IPS-20b (cell line): ENCODE results near the gene IRX5.

ENCODE experiments used
- H3K27ac ChIP-seq: one replicate; pipeline ENCODE4 v1.5.1; 2013; ENCODE audit warnings: low read length
- H3K27me3 ChIP-seq: 2 replicates; pipeline ENCODE4 v1.6.1; 2013; ENCODE audit warnings: mild to moderate bottlenecking, low read length, inconsistent platforms; ENCODE audit not compliant: insufficient read depth
- H3K36me3 ChIP-seq: 2 replicates; pipeline ENCODE4 v1.6.1; 2013; ENCODE audit warnings: low read depth, mild to moderate bottlenecking, inconsistent platforms, low read length, moderate library complexity; ENCODE audit not compliant: insufficient read depth
- H3K4me1 ChIP-seq: 2 replicates; pipeline ENCODE4 v1.6.1; 2013; ENCODE audit warnings: mild to moderate bottlenecking, control low read depth, inconsistent platforms, low read length, moderate library complexity; ENCODE audit not compliant: insufficient read depth
- H3K4me3 ChIP-seq: 2 replicates; pipeline ENCODE4 v1.5.1; 2013; ENCODE audit warnings: mild to moderate bottlenecking, low read length, inconsistent platforms
- H3K9ac ChIP-seq: 2 replicates; pipeline ENCODE4 v1.6.1; 2013; ENCODE audit warnings: low read depth, mild to moderate bottlenecking, inconsistent platforms, low read length, moderate library complexity
- H3K9me3 ChIP-seq: 2 replicates; pipeline ENCODE4 v1.6.1; 2013; ENCODE audit warnings: mild to moderate bottlenecking, low read depth, low read length, inconsistent platforms; ENCODE audit not compliant: insufficient read depth

Gene IRX5

DNA sequence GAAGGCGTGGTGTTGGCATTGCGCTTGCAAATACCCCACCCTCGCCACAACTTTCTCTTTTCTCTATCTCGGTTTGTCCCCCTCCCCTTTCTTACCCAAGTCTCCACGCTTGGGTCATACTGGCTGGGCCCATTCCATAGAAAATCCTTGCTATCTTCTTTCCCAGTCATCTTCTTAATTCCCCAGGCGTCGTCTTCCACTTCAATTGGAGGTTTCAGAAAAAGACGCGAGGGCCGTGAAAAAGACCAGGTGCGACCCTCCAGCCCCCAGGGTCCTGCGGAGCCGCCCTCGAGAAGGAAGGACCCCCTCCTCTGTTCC, 8.3 kb downstream of the IRX5 start:
- H3K36me3 ChIP-seq = no peaks in the 10 kb centered on the region
- H3K4me3 ChIP-seq = peak overlapping the region; percentile 65; the same call in 1 of the 2 replicates
- H3K27me3 ChIP-seq = peaks cover 100% of the 10 kb centered on the region

DNA sequence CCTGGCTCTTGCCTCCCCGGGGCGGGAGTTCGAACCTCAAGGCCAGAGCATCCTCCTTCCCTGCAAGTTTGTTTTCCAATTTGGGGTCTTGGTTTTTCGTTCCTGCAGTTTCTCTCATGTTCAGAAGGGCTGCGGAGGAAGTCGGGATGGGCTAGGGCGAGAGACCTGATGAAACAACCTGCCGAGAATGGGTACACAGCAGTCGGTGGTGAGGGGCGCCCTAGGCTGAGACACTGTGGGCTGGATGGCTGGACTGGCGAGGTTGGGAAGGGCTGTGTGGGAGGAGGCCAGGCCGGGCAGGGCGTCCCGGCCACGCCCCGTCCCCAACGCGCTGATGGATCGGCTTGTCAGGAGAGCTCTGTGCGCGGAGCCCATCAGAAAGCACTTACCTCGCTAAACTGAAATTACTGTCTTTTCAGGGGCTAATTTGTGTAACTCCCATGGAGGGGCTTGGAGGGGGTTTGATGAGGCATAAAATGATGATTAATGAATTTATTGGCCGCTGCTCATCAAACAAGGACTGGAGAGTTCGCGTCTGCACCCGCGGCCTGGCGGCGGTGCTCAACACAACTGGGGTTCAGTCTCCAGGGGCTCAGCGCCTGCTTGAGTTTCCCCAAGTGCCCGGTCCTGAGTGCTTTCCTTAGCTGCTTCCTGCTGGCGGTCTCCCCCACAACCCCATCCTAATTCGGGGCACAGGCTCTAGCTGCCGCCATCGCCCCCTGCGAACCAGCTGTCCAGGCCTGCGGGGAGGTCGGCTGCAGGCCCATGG, 9.0 kb downstream of the IRX5 start:
- H3K4me1 ChIP-seq = peaks cover 13% of the 10 kb centered on the region; the same call in 1 of the 2 replicates
- H3K9ac ChIP-seq = no peak overlapping the region
- H3K4me3 ChIP-seq = peak overlapping the region; percentile 41; the same call in 1 of the 2 replicates
- H3K27ac ChIP-seq = no peak overlapping the region
- H3K9me3 ChIP-seq = no peaks in the 10 kb centered on the region
- no peaks in the 10 kb centered on the region for H3K36me3 ChIP-seq
- H3K27me3 ChIP-seq = peaks cover 99% of the 10 kb centered on the region

More for the DNA sequence above, 8.3 kb downstream of the IRX5 start:
- no peak overlapping the region for H3K9ac ChIP-seq
- H3K9me3 ChIP-seq = no peaks in the 10 kb centered on the region
- H3K4me1 ChIP-seq = peaks cover 13% of the 10 kb centered on the region; the same call in 1 of the 2 replicates
- no peak overlapping the region for H3K27ac ChIP-seq

- no peaks in the 10 kb centered on the region for H3K36me3 ChIP-seq
- no peaks in the 10 kb centered on the region for H3K9me3 ChIP-seq
- peak overlapping the region; percentile 41; the same call in 1 of the 2 replicates for H3K4me3 ChIP-seq
- H3K27ac ChIP-seq = no peak overlapping the region
- H3K9ac ChIP-seq = no peak overlapping the region
- peaks cover 99% of the 10 kb centered on the region for H3K27me3 ChIP-seq
- H3K4me1 ChIP-seq = peaks cover 13% of the 10 kb centered on the region; the same call in 1 of the 2 replicates
Measured at GRCh38 chr16:54940279-54940604, 9.6 kb downstream of the IRX5 start.

- Histone ChIP-seq H3K9ac (no peak overlapping the region), H3K4me1 (no peaks in the 10 kb centered on the region), H3K4me3 (no peak overlapping the region), H3K9me3 (no peaks in the 10 kb centered on the region), H3K27me3 (peaks cover 88% of the 10 kb centered on the region), H3K36me3 (no peaks in the 10 kb centered on the region), H3K27ac (no peak overlapping the region)
Measured at GRCh38 chr16:54942353-54942943, 11.8 kb downstream of the IRX5 start.

DNA sequence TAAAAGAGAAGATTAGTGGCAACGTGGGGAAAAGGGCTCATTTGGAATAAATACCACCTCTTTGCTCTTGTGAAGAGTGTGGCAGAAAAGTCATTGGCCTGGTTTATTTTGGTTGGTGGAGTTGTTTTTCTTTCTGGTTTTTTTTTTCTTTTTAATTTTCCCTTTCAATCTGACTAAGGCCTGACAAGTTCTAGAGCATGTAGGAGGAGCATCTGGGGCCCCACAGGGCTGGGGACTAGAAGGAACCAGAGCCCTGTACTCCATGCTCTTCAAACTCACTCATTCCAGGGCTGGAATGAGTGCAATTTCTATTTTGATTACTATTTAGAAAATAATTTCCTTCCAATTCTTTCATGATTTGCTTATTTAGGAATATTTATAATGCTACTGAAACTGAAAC, 13.3 kb downstream of the IRX5 start:
- Histone ChIP-seq H3K9me3 (no peaks in the 10 kb centered on the region), H3K27ac (no peak overlapping the region), H3K36me3 (no peaks in the 10 kb centered on the region), H3K4me1 (no peaks in the 10 kb centered on the region), H3K27me3 (peaks cover 76% of the 10 kb centered on the region), H3K4me3 (no peak overlapping the region), H3K9ac (no peak overlapping the region)

GRCh38 chr16:54945063-54945462, 14.4 kb downstream of the IRX5 start:
- Histone ChIP-seq H3K9ac (no peak overlapping the region), H3K4me3 (no peak overlapping the region), H3K9me3 (no peaks in the 10 kb centered on the region), H3K27me3 (peaks cover 75% of the 10 kb centered on the region), H3K36me3 (no peaks in the 10 kb centered on the region), H3K4me1 (no peaks in the 10 kb centered on the region), H3K27ac (no peak overlapping the region)

- H3K27me3 ChIP-seq = peaks cover 61% of the 10 kb centered on the region
Measured at GRCh38 chr16:54946909-54947308, 16.2 kb downstream of the IRX5 start.

DNA sequence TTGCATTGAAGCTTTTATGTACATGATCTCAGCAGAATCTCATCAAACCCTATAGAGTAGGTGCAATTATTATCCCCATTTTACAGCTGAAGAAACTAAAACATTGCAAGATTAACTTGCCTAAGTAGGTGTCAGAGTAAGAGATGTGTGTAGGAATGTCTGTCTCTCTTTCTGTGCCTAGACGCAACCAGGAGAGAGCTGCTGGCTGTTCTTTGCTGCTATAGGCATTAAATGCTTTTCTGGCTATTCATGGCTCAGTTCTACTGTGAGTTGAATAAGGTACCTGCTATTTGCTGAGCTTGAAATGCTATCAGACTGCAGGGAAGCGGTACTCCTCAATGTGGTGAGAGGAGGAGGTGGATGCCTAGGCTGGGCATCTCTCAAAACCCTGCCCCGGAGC, 17.0 kb downstream of the IRX5 start:
- no peaks in the 10 kb centered on the region for H3K9me3 ChIP-seq
- no peaks in the 10 kb centered on the region for H3K36me3 ChIP-seq
- H3K9ac ChIP-seq = no peak overlapping the region
- H3K4me1 ChIP-seq = peaks cover 4% of the 10 kb centered on the region; the same call in 1 of the 2 replicates
- H3K27ac ChIP-seq = no peak overlapping the region
- peaks cover 54% of the 10 kb centered on the region for H3K27me3 ChIP-seq
- no peak overlapping the region for H3K4me3 ChIP-seq

More at GRCh38 chr16:54946909-54947308, 16.2 kb downstream of the IRX5 start:
- Histone ChIP-seq H3K4me3 (no peak overlapping the region), H3K9ac (no peak overlapping the region), H3K27ac (no peak overlapping the region), H3K9me3 (no peaks in the 10 kb centered on the region), H3K36me3 (no peaks in the 10 kb centered on the region), H3K4me1 (peaks cover 4% of the 10 kb centered on the region; the same call in 1 of the 2 replicates)

GRCh38 chr16:54952195-54952594, 21.5 kb downstream of the IRX5 start:
- H3K27me3 ChIP-seq = peaks cover 18% of the 10 kb centered on the region; the same call in 1 of the 2 replicates
- H3K27ac ChIP-seq = no peak overlapping the region
- no peaks in the 10 kb centered on the region for H3K36me3 ChIP-seq
- peaks cover 4% of the 10 kb centered on the region; the same call in 1 of the 2 replicates for H3K4me1 ChIP-seq
- H3K9me3 ChIP-seq = no peaks in the 10 kb centered on the region
- no peak overlapping the region for H3K4me3 ChIP-seq
- H3K9ac ChIP-seq = no peak overlapping the region

- no peaks in the 10 kb centered on the region for H3K36me3 ChIP-seq
- no peaks in the 10 kb centered on the region for H3K9me3 ChIP-seq
- no peak overlapping the region for H3K27ac ChIP-seq
- no peak overlapping the region for H3K4me3 ChIP-seq
- H3K4me1 ChIP-seq = peaks cover 4% of the 10 kb centered on the region; the same call in 1 of the 2 replicates
- no peak overlapping the region for H3K9ac ChIP-seq
- H3K27me3 ChIP-seq = peaks cover 18% of the 10 kb centered on the region; the same call in 1 of the 2 replicates
Measured at GRCh38 chr16:54953461-54953860, 22.8 kb downstream of the IRX5 start.

GRCh38 chr16:54954220-54954619, 23.6 kb downstream of the IRX5 start:
- Histone ChIP-seq H3K9me3 (no peaks in the 10 kb centered on the region), H3K27me3 (peaks cover 12% of the 10 kb centered on the region; the same call in 1 of the 2 replicates), H3K4me3 (no peak overlapping the region), H3K4me1 (peaks cover 4% of the 10 kb centered on the region; the same call in 1 of the 2 replicates), H3K27ac (no peak overlapping the region), H3K36me3 (no peaks in the 10 kb centered on the region), H3K9ac (no peak overlapping the region)

DNA sequence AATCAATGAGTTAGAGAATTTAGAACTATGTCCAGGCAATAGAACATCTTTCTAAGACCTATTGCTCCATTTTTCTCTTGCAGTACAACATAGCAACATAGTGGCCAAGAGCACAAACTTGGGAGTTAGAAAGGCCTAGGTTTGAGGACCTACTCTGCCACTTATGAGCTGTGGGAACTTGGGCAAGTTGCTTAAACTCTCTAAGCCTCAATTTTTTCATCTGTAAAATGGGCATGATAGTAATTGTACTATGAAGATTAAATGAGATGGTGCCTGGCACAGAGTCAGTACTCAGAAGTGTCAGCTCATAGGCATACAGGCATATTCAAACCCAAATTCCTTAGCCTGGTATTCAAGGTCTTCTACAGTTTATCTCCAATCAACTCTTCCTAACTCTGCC, 25.1 kb downstream of the IRX5 start:
- no peak overlapping the region for H3K4me3 ChIP-seq
- H3K9ac ChIP-seq = no peak overlapping the region
- H3K4me1 ChIP-seq = peaks cover 4% of the 10 kb centered on the region; the same call in 1 of the 2 replicates
- H3K36me3 ChIP-seq = no peaks in the 10 kb centered on the region
- H3K9me3 ChIP-seq = no peaks in the 10 kb centered on the region
- H3K27ac ChIP-seq = no peak overlapping the region
- H3K27me3 ChIP-seq = no peaks in the 10 kb centered on the region
